HG02610 (cell line): Measurements from ENCODE around the gene LMF1.

Source experiments
- ATAC-seq: cut with Tn5 transposase; IDR thresholded peaks from one replicate; pipeline ENCODE4 v1.9.1; 2021; ENCODE audit warnings: mild to moderate bottlenecking, moderate library complexity; ENCODE audit not compliant: unreplicated experiment

The LMF1 gene

DNA sequence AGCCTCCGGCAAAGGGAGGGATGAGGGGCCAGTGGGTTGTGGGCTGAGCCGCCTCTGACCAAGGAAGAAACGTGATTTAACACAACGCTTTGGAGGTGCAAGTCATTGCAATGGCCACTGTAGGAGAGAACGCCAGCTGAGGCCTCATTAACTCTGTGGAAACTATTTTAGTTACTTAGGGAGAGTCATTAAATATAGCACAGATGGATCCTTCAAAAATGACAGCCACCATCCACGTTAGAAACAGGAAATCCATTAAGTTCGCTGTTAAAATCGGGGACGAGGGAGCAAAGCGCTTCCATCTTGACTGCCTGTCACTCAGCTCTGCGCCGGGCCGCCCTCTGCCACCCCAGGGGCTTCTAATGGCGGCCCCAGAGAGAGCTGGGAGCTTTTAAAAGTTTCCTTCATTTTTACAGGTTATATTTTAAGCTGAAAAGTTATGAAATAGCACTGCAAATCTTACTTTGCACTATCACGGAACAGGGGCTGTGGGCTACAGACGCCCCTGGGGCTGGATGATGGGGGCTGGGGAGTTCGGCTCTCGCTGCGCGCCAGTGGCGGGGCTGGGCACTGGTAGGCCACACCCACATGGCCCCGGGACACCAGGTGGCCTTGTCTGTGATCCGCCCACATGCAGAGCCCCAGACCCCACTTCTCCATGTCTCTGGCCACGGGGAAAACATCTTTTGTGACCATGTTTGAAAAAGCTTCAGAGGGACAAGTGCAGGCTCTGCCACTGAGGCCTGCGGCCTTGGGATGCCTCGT lies 54.6 kb downstream of the LMF1 start:
- ATAC-seq: no peak

DNA sequence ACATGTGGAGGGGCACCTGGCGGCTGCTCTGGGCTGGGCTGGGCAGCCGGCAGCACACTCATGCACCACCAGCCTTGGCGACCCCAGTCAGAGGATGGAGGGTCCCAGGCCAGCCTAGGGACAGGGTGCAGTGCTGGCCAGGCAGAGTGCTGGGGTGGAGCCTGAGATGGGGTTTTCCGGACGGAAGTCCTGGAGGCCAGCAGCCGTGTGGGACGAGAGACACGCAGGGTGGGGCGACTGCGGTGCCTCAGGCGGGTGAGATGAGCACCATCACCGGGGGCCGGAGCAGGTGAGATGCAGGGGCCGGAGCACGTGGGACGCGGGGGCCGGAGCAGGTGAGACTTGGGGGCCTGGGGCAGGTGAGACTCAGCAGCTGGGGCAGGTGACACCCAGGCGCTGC lies 55.2 kb downstream of the LMF1 start:
- no peak for ATAC-seq

DNA sequence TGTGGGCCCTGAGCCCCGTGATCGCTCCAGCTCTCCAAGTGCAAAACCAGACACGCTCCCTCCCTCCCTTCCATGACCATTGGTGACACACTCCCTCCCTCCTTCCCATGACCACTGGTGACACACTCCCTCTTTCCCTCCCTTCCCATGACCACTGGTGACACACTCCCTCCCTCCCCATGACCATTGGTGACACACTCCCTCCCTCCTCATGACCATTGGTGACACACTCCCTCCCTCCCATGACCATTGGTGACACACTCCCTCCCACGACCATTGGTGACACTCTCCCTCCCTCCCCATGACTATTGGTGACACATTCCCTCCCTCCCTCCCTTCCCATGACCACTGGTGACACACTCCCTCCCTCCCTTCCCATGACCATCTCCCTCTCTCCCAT lies 56.3 kb downstream of the LMF1 start:
- no peak for ATAC-seq

DNA sequence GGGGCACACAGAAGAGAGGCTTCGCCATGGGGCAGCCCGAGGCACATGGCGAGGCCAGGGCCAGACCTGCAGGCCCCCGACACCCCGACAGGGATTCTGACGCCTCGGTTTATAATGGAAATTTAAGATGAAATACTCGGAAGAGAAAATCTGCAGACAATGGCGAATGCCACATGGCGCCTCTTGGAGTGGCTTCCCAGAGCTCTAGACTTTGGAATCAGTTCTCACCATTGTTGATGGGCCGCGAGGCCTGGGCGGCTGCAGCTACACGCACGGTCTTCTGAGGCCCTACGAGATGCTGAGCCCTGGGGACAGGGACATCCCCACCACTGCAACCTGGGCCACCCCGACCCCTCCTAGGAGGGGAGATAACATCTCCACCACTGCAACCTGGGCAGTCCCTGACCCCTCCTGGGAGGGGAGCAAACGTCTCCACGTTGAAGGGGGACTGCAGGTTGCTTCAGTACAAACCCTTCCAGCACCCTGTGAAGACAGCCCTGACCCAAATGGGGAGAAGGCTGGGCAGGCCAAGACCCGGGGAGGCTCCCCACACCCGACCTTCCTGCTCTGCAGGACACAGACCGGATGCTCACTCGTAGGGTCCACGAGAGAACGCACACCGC lies 56.9 kb downstream of the LMF1 start:
- ATAC-seq: no peak

DNA sequence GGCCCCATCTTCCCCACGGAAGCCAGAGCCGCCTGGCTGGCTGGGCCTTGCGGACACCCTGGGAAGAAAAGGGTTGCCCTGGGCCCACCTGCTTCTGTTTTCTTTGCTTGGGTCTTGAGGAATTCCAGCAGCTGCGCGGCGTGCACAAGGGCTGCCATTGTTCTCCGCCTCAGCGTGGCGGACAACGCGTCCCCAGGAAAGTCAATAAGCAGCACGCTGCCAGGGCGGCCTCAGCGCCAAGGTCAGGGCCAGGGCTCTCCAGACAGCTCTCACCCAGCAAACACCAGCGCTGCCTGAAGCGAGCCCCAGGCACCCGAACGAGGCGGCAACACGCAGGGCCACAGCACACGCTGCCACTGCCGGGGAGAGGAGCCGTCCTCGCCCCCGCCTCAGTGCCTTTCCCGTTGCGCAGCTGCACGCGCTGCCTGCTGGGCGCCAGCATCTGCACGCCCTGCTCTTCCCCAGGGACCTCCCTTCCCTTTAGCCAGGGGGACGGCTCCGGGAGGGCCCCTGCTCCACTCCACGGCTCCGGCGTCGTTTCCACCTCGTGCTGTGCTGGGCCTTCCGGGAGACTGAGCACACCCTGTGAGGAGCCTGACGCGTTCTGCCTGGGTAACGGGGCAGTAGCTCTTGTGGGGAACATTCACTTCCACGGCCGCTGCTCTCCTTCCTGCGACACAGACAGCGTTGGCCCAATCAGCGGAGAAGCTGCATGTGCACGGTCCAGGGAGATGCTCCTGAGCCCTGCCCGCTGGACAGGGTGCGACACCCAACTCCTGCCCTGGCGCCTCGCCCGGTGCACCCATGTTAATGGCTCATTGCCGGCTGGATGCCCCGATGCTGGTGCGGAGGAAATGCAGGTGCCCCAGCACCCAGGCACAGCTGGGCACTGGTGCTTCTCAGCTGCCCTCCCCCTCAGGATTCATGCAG lies 57.8 kb downstream of the LMF1 start:
- no peak for ATAC-seq

DNA sequence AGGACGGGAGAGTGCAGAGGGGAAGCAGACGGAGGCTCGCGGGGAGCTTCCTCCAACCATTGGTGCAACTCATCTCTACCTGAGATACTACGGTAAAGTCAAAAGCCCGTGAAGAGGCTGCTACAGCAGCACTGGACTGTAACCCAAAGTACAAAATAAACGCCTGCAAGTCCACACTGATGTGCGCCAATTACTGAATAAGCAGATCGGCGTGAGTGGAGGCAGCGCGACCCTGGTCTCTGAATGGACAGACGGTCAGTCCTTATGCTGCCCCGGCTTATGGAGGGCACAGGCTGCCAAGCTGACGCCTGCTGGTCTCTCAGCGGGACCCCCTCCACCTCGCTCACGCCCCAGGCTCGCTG lies 58.5 kb downstream of the LMF1 start:
- ATAC-seq: no peak

DNA sequence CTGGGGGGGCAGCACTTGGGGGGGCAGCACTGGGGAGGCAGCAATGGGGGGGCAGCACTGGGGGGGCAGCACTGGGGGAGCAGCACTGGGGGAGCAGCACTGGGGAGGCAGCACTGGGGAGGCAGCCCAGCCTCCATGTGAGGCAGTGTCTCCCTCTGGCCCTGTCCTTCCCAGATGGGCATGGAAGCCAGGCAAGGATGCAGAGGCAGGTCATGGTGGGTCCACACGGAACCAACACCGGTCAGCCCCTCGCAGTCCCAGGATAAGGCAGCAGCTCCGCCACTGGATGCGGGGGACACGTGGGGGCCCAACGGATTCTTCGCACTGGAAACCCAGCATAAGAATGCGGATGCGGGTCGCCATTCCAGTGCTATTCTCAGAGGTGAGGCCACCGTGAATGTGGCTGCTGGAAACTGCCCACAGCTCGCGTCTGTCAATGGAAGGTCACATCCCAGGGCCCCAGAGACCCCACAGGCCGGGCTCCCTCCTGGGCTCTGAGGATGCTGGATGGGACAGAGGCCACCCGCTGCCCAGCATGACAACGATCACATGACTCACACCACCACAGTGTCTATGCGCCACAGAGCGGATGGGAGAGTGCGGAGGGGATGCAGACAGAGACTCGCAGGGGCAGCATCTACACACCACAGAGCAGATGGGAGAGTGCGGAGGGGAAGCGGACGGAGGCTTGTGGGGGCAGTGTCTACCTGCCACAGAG lies 59.0 kb downstream of the LMF1 start:
- no peak for ATAC-seq

DNA sequence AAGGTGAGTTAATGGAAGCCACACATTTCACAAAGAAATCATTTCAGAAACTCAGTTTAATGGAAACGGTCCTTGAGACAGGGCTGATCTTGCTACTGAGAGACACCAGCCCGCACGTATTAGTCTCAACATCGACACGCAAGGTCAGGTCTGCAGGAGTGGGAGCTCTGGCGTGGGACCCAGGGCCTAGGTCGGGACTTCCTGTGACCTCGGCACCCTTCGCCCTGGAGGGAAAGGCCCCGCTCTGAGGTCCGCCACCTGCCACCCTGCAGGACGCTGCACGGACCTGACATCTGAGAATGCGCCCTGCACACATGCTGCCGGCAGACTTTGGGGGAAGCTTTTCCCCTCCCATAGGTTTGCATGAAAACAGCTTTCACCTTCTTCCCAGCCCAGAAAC lies 59.7 kb downstream of the LMF1 start:
- ATAC-seq: no peak

DNA sequence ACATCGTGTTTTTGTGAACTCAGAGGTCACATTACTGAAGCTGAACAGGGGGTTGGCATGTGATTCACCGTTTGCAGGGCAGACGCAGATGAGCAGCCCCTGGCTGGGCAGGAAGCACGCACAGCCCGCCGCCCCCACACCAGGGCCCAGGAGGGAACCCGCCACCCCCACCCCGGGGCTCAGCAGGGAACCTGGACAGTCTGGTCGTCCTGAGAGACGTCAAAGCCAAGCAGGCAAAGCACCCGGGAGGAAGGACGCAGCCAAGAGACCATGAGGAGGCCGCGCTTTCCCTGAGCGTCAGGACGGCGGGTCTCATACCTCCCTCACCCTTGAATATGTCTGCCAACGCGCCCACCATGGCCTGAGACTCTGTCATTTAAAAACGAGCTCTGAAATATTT lies 60.6 kb downstream of the LMF1 start:
- ATAC-seq: no peak

DNA sequence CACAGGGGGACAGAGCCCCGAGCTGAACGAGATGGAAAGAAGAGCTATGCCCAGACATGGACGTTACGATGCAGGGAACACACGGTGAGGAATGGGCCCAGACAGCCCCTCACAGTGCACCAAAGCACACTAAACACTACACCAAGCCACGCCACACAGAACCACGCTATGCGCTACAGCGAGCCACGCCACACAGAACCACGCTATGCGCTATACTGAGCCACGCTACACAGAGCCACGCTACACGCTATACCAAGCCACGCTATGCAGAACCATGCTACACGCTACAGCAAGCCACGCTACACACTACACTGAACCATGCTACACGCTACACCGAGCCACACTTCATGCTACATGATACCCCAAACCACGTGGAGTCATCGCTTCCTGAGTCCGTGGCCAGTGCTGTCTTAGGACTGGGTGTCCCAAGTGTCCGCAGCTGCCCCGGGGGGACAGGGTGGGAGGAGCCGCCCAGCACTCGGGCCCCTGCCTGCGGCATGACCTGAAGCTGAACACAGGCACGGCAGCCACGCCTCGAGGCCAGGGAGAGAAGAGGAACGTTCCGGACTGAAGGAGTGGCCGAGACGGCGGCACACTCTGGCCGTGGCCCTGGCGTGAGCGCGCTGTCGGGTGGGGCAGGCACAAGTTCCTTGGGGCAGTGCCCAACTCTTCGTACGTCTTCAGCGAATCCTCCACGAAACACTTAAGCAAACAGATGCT lies 61.3 kb downstream of the LMF1 start:
- ATAC-seq: no peak

DNA sequence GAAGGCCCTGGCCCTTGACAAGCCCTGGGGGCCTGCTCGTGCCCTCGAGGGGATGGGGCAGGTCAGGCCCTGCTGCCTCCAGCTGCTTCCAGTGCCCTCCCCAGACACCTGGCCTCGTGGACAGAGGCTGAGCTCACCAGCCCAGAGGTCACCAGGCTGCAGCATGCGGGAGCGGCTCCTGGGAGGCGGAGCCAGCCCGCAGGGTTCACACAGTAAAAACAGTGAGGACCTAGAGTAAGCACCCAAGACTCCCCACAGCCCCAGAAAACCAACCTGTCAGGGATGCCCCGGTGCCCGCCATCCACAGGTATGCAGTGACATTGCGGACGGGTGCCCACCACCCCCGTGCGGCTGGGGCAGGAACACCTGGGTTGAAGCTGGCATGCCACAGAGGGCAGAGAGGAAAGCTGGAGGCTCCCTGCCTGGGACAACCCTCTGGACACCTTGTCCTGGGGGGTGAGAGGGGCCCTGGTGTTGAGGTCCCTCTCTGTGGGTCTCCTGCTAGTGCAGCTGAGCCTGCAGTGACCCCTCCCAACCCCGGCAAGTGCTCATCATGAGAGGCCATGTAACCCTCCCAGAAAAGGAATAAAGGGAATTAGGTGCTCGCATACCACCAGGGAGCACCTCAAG lies 62.1 kb downstream of the LMF1 start:
- no peak for ATAC-seq

DNA sequence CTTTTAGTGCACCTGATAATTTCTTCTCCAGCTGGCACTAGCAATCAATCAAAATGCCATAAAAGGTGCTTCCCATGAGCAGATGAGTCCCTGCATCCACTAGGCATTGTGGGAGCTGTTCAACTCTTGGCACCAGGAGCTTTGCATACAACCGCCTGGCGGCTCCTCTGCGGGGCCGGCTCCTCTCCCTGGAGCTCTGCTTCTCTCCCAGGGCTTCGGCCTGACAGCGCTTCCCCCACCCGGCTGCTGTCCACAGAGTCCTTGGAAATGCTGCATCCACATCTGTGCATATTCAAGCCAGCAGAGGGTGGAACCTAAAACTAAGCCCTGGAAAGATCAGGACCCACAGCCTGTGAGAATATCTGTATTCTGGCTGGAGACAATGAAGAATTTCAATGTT lies 62.9 kb downstream of the LMF1 start:
- no peak for ATAC-seq

DNA sequence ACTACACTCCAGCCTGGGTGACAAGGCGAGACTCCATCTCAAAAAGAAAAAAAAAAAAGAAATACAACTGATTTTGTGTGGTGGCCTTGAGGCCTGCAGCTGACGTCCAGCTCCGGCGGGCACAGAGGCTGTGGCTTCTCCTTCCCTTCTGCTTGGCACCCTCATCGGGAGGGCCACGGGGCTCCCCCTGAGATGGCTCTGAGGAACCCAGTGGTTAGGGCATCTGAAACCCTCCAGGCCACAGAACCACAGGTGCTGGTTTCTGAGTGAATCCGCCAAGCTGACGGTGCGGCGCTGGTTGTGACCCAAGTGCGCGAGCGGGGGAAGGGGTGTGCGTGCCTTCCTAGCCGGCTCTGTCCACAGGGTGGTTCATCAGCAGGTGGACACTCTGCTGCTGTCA lies 63.4 kb downstream of the LMF1 start:
- no peak for ATAC-seq

DNA sequence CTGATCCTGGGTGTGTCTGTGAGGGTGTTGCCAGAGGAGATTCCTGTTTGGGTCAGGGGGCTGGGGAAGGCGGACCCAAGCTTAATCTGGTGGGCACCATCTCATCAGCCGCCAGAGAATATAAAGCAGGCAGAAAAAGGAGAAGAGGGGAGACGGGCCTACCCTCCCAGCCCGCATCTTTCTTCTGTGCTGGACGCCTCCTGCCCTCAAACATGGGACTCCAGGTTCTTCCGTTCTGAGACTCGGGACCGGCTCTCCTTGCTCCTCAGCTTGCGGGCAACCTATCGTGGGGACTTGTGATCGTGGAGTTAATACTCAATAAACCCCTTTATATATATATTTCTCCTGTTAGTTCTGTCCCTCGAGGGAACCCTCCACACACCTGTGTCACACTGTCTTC lies 64.5 kb downstream of the LMF1 start:
- no peak for ATAC-seq

DNA sequence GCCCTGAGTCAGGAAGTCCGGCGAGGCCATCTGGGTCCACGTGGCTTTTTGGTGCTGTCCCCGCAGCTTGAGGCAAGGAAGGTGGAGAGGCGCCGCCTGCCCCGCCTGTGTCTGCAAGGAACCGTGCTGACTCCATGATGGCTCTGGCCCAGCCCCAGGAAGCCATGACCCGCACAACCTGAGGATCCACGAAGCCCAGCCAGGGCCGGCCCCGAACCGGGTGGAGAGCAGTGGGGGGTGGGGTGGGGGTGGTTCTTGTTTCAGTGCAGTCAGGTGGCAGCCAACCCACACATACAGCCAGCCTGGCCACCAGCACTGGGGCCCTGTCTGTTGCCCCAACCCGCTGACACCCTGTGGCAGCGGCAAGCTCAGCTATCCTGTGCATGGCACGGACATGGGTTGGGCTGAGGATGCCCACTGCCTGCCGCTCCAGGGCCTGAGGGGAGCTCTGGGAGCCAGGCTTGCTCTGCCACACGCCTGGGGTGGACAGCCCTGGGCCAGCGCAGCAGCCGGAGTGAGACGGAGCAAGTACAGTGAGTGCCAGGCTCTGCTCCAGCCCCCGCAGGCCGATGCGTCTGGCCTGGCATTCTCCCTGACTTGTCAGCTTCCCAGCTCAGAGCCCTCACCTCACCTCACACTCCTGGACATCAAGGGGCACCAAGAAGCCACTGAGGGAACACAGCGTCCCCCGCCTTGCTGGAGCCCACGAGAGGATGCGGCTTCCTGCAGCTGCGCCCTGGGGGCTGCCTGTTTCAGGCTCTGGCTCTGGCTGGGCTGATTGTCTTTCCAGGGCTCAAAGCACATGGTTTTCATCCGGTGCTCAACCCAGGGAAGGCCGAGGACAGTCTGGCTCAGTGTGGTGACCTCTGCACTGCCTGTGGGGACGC lies 68.8 kb downstream of the LMF1 start:
- ATAC-seq: no peak

DNA sequence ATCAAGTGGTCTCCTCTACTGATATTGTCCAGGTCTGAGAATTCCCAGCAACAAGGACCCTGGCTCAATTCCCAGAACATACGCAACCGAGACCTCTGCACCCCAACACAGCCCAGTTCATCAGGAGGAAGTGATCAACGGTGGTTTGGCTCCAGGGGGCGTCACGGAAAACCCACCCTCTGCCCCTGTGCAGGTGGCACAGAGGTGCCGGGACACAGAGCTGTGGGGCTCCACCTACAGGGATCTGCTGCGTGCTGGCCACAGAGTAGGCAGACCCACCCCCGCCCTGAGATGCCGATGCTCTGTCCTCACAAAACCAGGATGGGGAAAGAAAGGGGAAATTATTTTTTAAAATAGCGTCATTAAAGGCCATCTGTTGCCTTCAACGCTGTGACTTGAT lies 69.6 kb downstream of the LMF1 start:
- ATAC-seq: no peak

DNA sequence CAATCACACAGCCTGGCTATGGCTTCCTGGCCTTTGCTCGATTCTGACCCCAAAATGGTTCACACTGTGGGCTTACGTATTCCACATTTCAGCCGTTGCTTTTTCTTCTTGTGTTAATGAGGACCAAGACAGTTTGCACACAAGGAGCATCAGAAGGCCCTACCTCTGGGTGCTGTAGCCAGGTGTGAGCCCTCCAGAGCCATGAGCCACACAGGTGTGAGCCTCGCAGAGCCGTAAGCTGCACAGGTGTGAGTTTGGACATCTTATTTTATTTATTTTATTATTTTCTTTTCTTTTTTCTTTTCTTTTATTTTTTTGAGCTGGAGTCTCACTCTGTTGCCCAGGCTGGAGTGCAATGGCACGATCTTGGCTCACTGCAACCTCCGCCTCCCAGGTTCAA lies 70.6 kb downstream of the LMF1 start:
- no peak for ATAC-seq

DNA sequence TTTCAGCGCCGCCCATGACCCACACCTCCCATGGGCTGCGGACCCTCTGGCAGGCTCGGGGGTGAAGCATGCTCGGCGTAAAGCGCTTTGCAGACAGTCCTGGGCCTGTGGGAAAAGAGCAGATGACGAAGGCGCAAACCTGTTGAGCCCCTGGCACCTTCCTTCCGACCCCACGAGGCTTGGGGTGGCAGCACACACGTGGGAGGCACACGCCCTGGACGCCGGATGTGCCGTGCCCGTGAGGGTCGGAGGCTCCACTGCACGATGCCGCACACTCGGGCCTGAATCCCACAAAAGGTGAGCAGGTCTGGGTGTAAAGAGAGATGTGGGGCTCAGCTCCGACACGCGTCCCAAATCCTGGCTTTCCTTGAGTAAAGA lies 71.1 kb downstream of the LMF1 start:
- ATAC-seq: no peak
